OCI-LY3 (cell line): ENCODE data around the gene SPEF2.

Experiments used
- CTCF ChIP-seq: fragments of 200-600, 300-600 bp; sonication (generic); IDR thresholded peaks from 2 replicates; pipeline ENCODE4 v1.5.1; 2014; ENCODE audit warnings: antibody characterized with exemption, low read length, low read depth
- EZH2phosphoT487 ChIP-seq: fragments of 200-600 bp; shearing (Covaris generic); IDR thresholded peaks from 2 replicates; pipeline ENCODE4 v1.6.1; 2018; ENCODE audit warnings: antibody characterized with exemption, mixed run types, low read depth

GRCh38 chr5:35816881-35817521, 199.3 kb downstream of the SPEF2 start:
- no peak for TF ChIP-seq CTCF
- no peak for TF ChIP-seq EZH2phosphoT487
